AG08396 (cell line): ENCODE results near the gene CCDC148.
"Not testable (repeated sequence)": the region's sequence is repeated elsewhere in the genome, so short reads cannot be mapped to it uniquely, and the experiment has no call there.

ENCODE experiments used
- DNase-seq: peaks from one replicate; pipeline ENCODE4 v3.0.0; 2012; ENCODE audit warnings: low spot score, mixed read lengths

CCDC148 gene

DNA sequence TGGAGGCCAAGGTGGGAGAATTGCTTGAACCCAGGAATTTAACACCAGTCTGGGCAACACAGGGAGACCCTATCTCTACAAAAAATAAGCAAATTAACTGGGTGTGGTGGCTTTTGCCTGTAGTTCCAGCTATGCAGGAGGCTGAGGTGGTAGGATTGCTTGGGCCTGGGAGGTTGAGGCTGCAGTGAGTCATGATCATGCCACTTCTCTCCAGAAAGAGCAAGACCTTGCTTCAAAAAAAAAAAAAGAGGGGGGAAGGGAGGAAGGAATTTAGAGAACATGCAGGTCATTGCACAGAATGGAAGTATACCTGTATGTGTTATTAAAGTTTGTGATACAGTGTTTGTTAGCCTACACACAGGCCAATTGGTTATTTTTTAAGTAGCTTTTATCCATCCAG, 26.0 kb upstream of the CCDC148 start:
- no peak for DNase-seq

DNA sequence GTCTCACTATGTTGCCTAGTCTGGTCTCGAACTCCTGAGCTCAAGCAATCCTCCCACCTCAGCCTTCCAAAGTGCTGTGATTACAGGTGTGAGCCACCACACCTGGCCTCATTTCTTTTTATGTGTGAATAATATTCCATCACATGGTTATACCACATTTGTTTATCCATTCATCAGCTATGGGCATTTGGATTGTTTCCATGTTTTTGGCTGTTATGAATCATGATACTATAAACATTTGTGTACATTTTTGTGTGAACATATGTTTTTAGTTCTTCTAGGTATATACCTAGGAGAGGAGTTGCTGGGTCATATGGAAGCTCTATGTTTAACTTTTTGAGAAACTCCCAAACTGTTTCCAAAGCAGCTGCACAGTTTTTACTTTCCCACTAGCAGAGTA, 24.6 kb upstream of the CCDC148 start:
- DNase-seq: no peak

DNA sequence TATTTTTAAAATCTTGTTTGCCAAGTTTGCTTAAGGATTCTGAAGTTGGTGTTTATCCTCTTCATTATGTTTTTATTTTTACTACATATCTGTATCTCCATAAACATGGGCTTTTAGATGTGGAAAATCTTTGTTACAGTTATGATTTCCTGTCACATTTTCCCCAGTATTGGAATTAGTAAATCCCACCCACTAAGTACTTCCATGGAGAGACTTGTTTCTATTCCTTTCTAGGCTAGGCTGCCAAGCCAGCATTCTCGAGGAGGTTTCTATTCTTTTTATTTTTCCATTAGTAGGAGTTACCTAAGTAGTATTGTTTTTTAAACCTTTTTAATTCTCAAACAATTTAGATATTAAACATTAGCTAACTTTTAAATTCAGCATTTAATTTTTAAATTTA, 22.3 kb upstream of the CCDC148 start:
- DNase-seq: no peak

DNA sequence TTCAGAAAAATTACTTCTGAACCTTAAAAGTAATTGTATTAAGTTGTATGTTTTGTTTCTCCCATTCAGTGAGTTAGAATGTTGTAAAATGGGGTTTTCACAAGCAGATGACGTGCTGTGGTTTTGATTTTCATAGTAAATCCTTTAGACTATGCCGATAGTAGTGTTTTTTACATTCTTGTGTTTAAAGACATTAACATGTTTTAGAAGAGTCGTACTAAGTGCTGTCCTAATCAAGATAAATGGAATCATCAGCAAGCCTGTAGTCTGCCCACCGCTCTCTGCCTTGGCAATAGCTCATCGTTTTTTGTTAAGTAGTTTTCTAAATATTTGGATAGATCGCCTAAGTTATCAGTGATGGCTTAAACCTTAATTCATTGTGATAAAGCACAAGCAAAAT, 21.7 kb upstream of the CCDC148 start:
- DNase-seq: no peak

DNA sequence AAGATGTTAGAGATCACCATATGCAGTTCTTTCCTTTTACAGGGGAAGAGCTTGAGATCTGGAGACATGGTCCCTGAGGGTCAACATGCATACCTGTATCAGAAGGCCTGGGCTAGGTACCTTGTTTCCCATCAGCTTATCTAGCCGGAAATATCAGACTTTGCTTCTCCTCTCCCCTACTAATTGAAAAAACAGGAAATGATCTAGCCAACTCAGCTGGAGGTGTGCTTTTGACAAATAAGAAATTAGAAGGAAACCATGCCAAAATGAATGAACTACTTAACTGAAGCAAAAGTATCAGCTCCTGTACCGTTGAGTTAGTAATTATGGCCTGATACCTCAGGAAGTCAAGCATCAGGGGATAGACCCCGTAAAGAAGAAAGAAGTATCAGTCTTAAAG, 20.6 kb upstream of the CCDC148 start:
- DNase-seq: no peak

DNA sequence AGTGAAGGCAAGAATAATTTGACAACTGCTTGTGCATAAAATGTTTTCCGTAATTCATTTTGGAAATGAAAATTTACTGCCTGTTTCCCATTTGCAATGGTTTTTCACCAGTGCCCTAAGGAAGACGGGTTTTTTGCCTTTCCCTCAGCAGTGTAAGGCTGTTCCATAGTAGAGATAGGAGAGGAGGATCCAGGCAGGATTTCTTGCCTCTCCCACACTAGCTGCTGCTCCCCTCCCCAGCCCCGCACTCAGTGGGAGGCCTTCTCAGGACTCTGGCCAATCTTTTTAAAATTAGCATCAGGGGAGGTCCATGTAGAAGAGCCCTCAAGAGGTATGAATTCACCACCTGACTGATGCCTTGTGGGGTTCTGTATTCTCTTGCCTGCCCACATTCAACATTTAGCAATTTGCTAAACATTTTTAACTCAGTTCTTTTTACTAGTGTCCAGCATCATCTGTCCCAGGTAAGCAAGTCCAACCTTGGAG, 18.0 kb upstream of the CCDC148 start:
- DNase-seq: not testable (repeated sequence)

DNA sequence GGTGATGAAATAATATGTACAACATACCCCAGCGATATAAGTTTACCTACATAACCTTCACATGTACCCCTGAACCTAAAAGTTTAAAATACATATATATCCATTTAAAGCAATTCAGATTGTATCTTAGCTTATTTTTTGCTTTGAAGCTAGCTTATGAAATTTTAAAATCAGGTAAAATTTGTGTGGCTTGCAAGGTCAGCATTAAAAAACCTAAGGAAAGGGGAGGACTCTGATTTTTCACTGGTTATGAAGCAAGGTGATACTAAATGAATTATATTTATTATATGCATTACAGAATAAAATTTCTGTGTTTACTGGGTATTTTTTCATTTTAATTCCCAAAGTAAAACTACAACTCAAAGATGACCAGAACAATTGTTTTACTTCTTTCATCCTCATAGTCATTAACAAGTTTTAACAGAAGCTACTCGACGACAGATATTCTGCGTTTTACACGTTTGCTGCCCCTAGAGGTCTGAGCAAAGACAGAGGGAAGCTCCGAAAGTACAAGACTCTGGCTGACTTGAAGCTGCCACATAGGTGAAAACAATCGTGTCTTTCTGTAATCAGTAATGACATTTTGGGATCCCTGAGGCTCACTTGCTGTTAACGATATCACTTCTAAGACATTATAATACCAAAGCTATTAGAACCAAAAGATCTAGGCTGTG, 17.3 kb upstream of the CCDC148 start:
- no peak for DNase-seq

DNA sequence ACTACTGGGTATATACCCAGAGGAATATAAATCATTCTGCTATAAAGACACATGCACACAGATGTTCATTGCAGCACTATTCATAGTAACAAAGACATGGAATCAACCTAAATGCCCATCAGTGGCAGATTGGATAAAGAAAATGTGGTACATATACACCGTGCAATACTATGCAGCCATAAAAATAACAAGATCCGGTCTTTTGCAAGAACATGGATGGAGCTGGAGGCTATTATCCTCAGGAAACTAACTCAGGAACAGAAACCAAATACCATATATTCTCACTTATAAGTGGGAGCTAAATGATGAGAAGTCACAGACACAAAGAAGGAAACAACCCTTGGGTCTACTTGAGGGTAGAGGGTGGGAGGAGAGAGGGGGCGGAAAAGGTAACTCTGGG, 16.7 kb upstream of the CCDC148 start:
- DNase-seq: not testable (repeated sequence)

DNA sequence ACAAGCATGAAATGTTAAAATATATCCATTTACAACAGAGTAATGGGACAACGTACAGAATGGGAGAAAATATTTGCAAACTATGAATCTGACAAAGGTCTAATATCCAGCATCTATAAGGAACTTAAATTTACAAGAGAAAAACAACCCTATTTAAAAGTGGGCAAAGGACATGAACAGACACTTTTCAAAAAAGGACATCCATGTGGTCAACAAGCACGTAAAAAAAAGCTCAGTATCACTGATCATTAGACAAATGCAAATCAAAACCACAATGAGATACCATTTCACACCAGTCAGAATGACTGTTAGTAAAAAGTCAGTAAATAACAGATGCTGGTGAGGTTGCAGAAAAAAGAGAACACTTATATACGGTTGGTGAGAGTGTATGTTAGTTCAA, 16.3 kb upstream of the CCDC148 start:
- DNase-seq: not testable (repeated sequence)

DNA sequence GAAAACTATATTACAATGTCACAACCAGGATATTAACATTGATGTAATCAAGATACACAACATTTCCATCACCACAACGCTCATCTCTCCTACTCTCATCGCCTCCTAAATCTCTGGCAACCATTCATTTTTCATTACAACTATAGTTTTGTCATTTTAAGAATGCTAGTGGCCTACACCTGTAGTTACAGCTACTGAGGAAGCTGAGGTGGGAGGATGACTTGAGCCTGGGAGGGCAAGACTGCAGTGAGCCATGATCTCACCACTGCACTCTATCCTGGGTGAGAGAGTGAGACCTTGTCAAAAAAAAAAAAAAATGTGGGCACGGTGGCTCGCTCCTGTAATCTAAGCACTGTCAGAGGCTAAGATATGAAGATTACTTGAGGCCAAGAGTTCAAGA, 10.7 kb upstream of the CCDC148 start:
- no peak for DNase-seq

DNA sequence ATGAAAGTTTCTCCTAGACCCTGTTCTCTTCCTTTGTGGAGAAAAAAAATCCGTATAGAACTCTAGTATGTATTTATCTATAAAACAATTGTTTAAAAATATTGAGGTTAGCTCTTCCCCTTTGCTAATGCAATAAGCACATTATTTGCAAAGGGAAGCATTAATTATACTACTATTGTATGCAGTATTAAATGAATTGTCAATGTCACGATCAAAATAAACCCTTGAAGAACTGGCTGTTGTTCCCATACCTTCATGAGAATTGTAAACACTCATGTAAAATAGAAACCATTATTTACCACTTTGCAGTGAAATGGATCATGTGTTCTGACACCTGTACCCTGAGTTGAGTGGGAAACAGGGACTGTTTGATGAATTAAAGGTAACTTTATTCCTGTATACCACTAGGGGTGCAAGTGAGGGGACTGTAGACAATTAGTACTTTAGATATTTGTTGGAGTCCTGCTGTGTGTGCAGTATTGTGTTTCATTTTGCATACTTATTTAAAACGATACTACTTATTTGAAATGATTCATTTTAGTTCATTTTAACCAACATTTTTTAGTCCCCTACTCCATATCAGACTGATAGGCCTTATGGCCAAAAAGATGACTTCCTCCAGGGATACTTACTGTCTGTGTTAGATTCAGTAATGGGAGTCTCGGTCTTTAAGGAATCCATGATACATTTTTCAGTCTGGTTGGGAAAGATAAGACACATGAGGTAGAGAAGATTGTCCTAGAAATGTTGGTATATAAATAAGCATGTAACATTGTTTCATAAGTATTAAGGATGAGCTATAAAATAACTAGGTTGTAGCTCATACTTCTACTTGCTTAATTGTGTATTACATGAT, 8.1 kb upstream of the CCDC148 start:
- no peak for DNase-seq

DNA sequence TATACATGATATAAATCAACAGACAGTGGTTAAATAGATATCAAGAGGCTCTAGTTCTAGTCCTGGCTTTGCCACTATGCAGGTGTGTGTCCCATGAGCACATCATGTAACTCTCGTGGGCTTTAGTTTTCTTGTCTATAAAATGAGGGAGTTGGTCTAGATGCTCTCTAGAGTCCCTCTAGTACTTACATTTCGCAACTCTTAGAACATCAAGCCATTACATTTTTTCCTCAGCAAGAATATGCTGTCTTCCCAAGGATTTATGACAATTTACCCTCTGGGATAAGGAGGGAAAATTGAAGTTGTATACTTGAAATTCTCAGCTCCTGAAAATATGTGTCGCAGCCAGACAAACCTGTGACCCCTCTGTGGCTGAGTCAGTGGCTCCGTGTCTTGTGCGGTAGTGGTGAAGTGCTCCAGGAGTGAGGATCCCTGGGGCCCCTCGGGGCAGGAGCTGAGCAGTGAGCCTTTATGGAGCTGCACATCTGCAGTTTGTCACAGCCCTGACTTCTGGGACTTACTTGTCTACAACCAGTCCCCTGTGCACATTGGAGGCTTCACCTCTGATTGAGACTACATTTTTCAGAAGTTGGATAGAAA, 7.0 kb upstream of the CCDC148 start:
- DNase-seq: no peak

DNA sequence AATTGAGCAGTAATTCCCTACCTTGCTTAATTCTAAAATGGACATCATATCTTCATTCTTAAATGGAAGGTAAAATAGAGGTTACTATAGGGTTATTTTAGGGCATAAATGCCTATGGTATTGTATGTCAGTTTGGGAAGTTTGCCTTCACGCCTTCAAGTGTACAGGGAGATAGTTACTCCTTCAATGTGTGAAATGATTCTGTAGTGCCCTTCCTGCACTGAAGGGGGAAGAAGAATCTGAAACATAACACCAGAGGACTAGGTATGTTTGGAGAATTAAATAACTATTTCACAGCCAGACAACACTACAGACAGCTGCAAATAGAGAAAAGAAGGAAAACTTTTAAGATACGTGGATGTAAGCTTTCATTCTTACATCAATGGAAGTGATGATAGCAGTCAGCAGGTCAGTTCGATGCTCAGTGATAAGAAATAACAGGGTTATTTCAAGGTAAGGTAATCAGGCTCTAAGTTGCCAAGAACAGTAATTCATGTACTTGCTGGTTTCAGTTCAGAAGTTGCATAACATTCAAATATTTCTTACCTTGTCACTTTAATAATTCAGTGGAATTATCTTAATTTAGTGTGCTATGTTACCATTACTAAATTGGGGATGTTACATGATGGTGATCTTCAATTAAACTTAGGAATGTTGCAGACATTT, 4.2 kb upstream of the CCDC148 start:
- no peak for DNase-seq

DNA sequence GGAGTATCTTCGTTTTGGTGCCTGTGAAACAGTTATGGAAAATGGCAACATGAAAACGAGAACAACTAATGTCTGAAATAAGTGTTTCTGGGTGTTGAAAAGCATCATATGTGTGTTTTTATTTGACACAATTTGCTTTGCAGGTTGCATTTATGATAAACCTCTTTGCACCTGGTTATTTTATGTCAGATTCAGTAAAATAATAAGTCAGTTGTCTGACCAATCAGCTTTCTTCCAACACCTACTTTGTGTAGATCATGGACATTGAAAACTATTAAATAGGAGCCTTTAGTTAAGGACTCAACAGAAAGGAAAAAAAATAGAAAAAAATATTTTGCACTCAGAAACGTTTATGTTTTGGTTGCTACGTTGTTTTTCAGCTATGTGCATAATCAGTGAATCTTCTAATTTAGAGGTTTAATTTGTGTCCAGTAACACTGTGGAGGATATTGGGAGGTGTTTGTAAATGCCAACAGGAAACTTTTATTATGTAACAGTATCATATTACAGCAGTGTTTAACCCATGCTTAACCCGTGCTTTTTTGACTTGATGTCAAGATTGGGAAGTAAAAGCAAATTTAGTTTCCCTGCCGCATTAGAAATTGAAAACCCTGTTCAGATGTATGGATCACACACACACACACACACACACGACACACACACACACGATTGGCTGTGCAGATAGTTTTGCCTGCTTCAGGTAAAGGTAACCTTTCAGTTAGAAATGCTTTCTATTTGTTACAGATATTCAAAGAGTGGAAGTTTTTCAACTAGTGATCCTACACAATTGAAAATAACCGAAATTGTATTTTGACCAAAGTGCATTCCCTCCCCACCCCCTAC, 2.8 kb upstream of the CCDC148 start:
- no peak for DNase-seq

DNA sequence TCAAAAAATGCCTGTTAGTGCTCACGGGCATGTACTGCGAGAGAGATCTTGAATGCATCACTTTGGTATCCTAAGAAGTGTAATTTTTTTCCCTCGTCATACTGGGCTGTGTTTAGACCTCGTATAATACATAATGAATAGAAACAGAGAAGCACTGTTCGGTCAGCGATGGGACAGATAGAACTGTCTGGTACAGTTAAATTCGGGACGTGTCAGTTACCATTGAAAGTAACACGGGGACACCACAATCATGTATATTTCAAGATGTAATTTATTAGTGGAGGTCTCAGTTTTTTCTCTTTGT, 2.0 kb upstream of the CCDC148 start:
- DNase-seq: no peak

DNA sequence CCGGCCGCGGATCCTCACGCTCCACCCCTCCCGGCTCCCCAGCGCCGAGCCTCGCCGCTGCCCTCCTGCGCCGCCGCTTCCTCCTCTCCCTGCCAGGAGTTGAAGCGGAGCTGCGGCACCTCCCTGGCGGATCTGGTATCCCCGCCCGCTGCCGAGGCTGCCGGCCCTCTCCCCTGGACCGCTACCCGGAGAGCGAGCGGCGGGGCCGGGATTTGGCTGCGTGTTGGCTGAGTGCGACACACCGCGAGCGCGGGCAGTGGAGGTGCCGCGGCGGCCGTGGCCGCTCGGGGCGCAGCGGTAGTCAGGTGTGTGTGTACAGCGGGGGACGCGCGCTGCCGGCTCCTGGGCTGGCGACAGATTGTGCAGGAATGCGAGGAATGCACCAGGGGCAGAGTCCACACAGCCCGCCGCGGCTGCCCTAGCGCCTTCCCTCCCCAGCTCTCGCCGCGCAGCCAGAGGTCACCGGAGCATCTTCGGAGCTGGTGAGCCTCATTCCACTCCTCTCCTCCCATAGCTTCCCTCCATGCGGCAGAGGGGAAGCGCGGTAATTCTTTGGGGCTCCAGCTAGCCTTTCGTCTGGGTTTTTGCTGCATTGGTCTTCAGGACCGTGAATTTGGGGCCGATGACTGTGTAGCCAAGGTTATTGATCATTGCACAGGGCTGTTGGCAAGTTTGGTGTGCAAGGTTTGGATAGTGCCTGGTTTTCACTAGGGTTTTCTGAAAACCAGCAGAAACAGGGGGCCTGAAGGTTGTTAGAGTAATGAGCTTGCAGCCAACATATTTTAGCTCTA, 1.5 kb upstream of the CCDC148 start:
- peak; percentile 79 for DNase-seq

DNA sequence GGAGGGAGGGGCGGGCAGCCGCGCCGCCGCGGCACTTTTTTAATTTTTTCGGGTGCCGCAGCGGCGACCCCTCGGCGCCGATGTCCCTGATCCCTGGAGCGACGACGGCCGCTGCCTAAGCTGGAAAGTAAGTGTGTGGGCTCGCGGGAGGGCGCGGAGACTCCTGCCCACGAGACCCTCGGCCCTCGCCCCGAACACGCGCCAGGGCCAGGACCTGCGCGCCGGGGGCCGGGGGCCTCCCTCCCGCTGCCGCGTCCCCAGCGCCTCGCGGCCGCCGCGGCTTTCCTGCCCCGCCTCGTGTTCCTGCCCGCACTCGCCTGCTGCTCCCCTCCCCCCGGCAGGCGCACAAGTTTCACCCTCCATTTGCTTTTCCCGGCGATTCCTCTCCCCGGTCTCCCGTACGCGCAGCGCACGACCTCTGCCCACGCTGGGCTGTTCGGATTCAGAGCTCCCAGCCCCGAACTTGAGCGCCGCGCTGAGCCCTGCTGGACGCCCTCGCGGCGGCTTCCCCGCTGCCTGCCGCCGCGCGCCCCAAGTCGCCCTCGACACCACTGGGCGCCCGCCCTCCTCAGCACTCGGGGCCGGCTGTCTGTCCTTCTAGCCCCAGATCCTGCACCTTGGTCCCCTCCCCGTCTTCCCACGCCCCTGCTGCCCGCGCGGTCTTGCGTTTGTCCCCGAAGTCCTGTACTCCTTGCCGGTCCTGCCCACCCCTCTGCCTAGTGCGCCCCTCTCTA, 706 bp upstream of the CCDC148 start:
- DNase-seq: peak; percentile 74

DNA sequence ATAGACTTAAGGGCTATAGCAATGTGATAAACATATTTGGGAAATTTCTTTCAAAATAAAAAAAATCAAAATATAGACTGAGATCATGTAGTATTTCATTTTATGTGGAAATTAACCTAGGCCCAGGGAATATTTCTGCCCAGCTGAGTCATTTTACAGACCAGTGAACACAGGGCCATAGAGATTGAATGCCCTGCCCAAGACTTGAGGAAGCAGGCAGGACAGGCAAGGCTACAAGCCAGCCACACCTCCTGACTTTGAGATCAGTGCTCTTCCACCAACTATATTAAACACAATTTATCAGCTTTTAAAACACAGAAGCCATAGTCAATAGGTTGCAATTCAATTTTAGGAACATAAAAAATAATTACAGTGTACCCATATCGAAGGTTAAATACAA, 12.9 kb downstream of the CCDC148 start:
- DNase-seq: no peak

DNA sequence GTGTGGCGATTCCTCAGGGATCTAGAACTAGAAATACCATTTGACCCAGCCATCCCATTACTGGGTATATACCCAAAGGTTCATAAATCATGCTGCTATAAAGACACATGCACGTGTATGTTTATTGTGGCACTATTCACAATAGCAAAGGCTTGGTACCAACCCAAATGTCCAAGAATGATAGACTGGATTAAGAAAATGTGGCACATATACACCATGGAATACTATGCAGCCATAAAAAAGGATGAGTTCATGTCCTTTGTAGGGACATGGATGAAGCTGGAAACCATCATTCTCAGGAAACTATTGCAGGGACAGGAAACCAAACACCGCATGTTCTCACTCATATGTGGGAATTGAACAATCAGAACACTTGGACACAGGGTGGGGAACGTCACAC, 17.5 kb downstream of the CCDC148 start:
- not testable (repeated sequence) for DNase-seq

DNA sequence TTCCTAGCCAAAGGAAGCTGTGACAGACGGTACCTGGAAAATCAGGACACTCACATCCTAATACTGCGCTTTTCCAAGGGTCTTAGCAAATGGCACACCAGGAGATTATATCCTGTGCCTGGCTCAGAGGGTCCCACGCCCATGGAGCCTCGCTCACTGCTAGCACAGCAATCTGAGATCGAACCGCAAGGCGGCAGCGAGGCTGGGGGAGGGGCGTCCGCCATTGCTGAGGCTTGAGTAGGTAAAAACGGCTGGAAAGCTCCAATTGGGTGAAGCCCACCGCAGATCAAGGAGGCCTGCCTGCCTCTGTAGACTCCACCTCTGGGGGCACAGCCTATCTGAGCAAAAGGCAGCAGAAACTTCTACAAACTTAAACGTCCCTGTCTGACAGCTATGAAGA, 22.8 kb downstream of the CCDC148 start:
- DNase-seq: not testable (repeated sequence)
